Stimulated activated naive CD8-positive, alpha-beta T cell treated with anti-CD3 and anti-CD28 coated beads, Interleukin-15, Interleukin-2, amounts not matched to agents 100 U/mL and 50 U/mL, for 24 hours (primary cell): ENCODE data around the gene VASP.

Experiments
- ATAC-seq: fragments of 150-1000 bp; cut with Tn5 transposase; one replicate; pipeline ENCODE4 v1.10.0; 2021
- DNase-seq: peaks from one replicate; pipeline ENCODE4 v3.0.0; 2021

The VASP gene

GRCh38 chr19:45506989-45507871, at the start of gene VASP:
Gene VASP (plus strand): TSS chr19:45507479. CDS start chr19:45507772, 293 bp downstream.
- ATAC-seq, result peak; percentile 56
- DNase-seq, result peak; percentile 91

GRCh38 chr19:45457776-45458175, 49.5 kb upstream of the VASP start:
- DNase-seq, result no peak
- ATAC-seq, result no peak

DNA sequence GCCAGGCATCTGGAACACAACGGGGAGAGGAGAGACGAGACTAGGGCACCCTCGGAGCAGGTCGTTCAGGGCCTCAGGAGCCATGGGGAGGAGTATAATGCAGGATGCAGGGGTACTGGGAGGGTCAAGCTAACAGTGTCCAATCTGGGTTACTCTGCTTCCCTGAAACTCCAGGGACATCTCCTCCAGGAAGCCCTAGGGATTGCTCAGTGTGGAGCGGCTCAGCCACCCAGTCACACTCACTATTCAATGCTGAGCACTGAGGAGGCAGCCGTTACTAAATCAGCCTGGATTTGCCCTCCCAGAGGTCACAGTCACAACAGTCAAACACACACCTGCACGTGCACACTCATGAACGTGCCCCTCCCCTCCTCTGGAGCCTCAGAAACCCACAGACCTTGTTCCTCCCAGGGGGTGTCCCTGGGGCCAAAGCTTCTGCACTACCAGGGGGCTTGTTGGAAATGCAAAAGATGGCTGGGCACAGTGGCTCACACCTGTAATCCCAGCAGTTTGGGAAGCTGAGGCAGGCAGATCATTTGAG, 46.4 kb upstream of the VASP start:
- ATAC-seq, result no peak

DNA sequence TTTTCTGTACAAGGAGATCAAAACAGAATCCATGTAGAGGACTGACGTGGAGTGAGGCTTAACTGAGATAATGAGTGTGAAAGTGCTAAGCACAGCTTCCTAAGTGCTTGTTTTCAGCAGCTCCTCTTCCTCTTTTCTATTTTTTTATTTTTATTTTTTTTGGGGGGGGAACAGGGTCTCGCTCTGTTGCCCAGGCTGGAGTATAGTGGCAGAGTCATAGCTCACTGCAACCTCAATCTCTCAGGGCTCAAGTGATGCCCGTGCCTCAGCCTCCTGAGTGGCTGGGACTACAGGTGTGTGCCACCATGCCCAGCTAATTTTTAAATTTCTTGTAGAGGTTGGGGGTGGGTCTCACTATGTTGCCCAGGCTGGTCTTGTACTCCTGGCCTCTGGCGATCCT, 45.1 kb upstream of the VASP start:
- ATAC-seq (no peak), DNase-seq (no peak)

More for the DNA sequence above, 46.4 kb upstream of the VASP start:
- DNase-seq, result no peak

GRCh38 chr19:45463241-45463640, 44.0 kb upstream of the VASP start:
- ATAC-seq, result no peak
- DNase-seq, result no peak

DNA sequence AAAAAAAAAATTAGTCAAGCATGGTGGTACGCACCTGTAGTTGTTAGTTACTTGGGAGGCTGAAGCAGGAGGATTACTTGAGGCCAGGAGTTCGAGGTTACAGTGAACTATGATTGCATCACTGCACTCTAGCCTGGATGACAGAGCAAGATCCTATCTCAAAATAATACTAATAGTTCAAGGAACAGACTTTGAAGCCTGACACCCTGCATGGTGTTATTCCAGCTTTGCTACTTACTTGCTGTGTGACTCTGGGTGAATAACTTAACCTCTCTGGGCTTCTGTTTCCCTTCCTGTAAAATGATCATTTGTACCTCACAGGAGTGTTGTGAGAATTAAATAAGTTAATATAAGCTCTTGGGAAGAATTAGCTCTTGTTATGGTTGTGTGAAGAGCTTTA, 43.0 kb upstream of the VASP start:
- DNase-seq, result no peak
- ATAC-seq, result no peak

DNA sequence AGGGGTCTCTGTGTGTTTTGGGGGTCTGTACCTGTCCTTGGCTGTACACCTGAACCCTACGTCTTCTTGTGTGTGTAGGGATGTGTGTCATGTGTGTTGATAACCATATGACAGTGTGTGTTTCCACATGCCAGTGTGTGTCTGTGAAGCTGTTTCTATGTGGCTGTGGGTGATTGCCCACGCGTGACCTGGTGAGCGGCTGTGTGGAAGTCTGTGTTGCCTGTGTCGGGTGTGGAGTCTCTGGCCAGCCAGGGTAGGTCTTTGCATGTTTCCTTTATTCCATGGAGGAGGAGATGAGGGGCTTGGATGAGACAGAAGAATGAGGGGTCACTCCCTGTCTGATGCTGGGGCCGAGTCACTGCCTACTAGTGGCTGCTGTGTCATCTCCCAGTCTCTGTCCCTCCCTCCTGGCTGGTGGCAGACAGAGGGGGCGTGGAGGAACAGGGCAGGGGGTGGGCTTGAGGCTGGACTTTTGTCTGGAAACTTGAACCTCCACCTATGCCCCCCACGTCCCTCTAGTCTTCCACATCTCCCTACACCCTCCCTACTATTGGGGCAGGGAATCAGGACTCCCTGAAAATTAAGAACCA, 42.3 kb upstream of the VASP start:
- DNase-seq, result no peak

GRCh38 chr19:45467115-45467455, 40.2 kb upstream of the VASP start:
- DNase-seq (no peak), ATAC-seq (no peak)

More for the DNA sequence above, 42.3 kb upstream of the VASP start:
- no peak for ATAC-seq

- peak; percentile 93 for DNase-seq
- ATAC-seq, result peak; percentile 21
Measured at GRCh38 chr19:45467456-45468158, 39.7 kb upstream of the VASP start, which contains the start of gene FOSB. Gene FOSB (plus strand): TSS chr19:45467996. CDS start chr19:45468587, 591 bp downstream.

- ATAC-seq (peak; percentile 1), DNase-seq (peak; percentile 53)
Measured at GRCh38 chr19:45468159-45468651, 39.1 kb upstream of the VASP start.

DNA sequence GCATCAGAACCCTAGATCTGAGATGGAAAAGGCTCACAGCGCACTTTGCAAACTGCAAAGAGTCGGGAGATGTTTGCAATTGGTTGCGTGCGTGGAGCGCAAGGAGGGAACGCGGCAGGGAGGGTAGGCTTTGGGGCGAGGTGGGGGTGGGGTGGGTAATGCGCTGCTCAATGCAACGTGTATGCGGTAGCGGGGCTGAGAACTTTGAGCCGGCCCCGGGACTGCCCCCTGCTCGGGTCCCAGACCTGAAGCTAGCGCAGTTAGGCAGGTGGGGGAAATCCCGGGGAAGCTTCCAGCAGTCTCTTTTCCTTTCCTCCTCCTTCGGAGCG, 38.5 kb upstream of the VASP start:
- ATAC-seq (peak; percentile 63), DNase-seq (no peak)

DNA sequence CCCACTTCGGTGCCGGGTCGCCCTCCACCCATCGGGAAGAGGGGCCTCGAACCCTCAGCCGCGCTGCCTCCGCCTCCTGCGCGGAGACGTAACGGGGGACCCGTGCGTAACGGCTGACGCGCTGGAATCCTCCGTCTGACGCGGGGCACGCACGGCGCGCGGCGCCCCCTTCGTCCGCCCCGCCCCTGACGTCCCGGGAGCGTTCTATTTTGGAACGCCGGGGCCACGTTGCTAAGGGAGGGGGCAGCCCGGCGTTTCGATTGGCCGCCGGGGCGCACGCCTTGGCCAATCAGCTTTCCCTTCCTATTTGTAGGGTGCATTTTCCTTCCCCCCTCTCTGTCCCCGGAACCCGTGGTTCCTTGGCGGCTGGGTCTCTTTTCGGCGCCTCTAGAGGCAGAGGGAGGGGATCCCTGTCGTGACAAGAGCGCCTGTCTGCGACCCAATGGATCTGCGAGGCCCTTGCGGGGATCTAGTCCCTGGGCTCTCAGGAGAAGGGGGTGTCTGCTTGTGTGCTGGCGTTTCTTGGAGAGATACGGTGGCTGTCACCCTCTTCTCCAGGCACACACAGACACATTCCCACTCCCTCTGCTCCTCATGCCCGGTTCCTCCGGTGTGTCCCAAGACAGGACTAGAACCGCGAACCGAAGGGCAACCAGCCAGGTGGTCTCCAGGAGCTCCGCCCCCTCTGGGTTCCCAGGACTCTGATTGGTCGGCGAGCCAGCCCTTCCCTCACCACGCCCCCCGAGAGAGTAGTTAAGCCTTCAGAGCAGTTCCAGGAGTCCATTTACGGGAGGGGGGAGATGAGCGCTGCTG, 37.9 kb upstream of the VASP start:
- ATAC-seq (peak; percentile 84), DNase-seq (peak; percentile 96)

DNA sequence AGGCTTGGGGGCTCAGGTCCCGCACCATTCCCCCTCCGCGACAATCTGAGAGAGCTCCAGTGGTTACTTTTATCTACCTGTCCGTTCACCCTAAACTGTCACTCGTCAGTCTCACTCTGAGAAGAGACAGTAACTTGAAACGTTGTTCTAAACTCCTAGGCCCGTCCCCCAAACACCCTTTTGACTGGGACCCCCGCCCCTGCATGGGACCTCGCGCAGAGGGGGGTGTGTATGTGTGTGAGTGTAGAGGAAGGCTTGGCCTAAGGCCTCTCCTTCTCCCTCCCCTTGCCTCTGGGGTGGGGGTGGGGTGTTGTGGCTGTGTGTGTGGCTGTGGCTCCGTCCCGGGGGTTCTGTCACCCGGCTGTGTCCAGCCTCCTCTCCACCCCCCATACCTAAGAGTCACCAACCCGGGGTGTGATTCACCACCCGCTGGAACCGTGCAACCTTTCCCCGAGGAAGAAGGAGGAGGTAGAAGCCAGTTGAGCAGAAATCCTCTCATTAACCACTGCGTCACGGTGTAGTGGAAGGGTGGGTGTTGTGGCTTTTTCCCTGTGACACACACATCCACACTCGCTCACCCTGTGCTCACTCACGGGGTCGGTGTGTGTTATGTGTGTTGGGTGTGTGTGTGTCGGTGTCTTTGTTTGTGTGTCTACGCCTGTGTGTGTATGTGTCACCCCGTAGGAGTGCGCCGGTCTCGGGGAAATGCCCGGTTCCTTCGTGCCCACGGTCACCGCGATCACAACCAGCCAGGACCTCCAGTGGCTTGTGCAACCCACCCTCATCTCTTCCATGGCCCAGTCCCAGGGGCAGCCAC, 37.1 kb upstream of the VASP start:
- DNase-seq (peak; percentile 41), ATAC-seq (no peak)

GRCh38 chr19:45470762-45471081, 36.6 kb upstream of the VASP start:
- DNase-seq (no peak), ATAC-seq (no peak)

- DNase-seq (no peak), ATAC-seq (no peak)
Measured at GRCh38 chr19:45471111-45471930, 36.0 kb upstream of the VASP start.

DNA sequence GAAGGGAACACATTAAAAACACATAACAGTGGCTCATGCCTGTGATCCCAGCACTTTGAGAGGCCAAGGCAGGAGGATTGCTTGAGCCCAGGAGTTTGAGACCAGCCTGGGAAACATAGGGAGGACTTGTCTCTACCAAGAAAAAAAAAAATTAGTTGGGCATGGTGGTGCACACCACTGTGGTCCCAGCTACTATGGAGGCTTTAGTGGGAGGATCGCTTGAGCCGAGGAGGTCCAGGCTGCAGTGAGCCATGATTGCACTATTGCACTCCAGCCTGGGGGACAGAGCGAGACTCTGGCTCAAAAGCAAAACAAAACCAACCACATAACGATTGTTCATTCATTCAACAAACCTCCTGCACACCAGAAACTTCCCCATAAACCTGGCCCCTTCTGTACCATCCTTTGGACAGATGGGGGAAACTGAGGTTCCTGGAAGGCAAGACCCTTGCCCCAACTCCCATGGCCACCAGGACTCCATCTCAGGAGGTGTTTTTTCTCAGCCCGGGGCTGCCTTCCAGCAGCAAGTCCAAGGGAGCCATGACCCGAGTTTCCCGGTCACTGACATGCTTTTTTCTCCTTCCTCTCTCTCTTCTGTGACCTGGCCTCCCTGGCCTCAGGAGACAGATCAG, 35.2 kb upstream of the VASP start:
- no peak for DNase-seq
- ATAC-seq, result no peak

- DNase-seq (no peak), ATAC-seq (no peak)
Measured at GRCh38 chr19:45472563-45473366, 34.5 kb upstream of the VASP start.

DNA sequence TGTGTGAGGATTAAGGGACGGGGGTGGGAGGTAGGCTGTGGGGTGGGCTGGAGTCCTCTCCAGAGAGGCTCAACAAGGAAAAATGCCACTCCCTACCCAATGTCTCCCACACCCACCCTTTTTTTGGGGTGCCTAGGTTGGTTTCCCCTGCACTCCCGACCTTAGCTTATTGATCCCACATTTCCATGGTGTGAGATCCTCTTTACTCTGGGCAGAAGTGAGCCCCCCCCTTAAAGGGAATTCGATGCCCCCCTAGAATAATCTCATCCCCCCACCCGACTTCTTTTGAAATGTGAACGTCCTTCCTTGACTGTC, 34.0 kb upstream of the VASP start:
- ATAC-seq (no peak), DNase-seq (no peak)
